ENCODE data around the gene CA10. TPM values are rescaled to one million over a fixed set of nuclear protein-coding genes. Genes with fewer than 3 reads are reported as not detected.

CA10 gene
- total and polyA plus RNA-seq, 4 donors, result 30.0 to 130 (median 99.2) TPM

- Histone ChIP-seq H3K9me3 (ENCODE audit: control insufficient read depth, insufficient read depth, low read length) (no peaks in the 10 kb centered on the region), H3K27ac (ENCODE audit: low read depth, low read length) (no peak overlapping the region), H3K4me1 (ENCODE audit: control insufficient read depth, insufficient read depth, low read length) (no peaks in the 10 kb centered on the region), H3K4me3 (ENCODE audit: low read depth, low read length) (no peak overlapping the region), H3K27me3 (ENCODE audit: control insufficient read depth, insufficient read depth, low read length) (peaks cover 5% of the 10 kb centered on the region), H3K36me3 (ENCODE audit: control insufficient read depth, insufficient read depth, low read length) (no peaks in the 10 kb centered on the region)
- DNase-seq (ENCODE audit: low read depth in 4 of 6, low spot score in 6 of 6), result no peak
These were observed 417.1 kb downstream of the CA10 start for GRCh38 chr17:51741458-51741857.

DNA sequence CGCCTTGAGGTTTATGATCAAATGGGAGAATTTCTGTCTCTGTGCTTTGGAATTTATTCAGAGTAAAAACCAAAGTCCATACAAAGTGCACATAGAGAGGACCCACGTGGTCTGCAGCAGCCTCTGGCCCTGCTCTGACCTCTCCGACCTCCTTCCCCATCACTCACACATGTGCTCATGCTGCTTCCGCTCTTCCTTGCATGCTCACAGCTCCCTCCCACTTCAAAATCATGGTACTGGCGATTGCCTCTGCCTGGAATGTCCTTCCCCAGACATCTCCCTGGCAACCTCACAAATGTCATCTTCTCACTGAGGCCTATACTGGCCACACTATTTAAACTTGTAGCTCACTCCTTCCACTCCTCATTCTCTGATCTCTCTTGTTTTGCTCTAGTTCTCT is 418.0 kb downstream of the CA10 start:
- no peak for DNase-seq (ENCODE audit: low read depth in 4 of 6, low spot score in 6 of 6)
- H3K27ac ChIP-seq (ENCODE audit: low read depth, low read length), result no peak overlapping the region
- H3K27me3 ChIP-seq (ENCODE audit: control insufficient read depth, insufficient read depth, low read length), result peaks cover 5% of the 10 kb centered on the region
- H3K4me1 ChIP-seq (ENCODE audit: control insufficient read depth, insufficient read depth, low read length), result no peaks in the 10 kb centered on the region
- 50% methylated on average over 4 of the region's 5 CpGs for WGBS (ENCODE audit: insufficient coverage)
- no peaks in the 10 kb centered on the region for H3K36me3 ChIP-seq (ENCODE audit: control insufficient read depth, insufficient read depth, low read length)
- no peak overlapping the region for H3K4me3 ChIP-seq (ENCODE audit: low read depth, low read length)
- no peaks in the 10 kb centered on the region for H3K9me3 ChIP-seq (ENCODE audit: control insufficient read depth, insufficient read depth, low read length)

DNA sequence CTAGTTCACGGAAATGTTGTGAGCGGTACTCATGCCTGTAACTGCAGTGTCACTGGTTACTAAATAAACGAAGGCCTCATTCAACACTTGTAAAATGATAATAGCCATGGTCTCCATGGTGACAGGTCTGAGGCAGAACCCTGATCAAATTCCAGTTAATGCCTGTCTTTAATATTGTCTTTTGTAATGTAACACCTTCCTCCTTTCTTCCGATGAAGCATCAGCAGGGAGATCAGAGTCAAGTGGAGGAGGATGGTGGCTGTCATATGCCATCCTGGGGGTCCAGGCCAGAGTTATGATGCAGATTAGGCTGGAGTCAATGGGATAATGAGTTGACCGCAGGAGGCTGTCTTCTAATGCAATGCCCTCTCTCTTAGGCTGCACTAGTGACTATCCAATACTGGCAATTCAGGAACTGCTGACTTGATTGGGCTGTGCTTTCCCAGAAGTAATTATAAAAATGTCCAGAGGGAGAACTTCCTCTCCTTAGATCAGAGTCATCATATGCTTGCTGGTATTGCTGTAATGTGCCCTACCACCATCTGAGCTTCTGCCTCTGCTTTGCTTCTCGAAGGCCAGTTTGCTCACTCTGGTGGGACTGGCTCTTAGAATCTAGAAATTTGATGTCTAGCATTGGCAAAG is 419.1 kb downstream of the CA10 start:
- peak in 1 of 6 donors; percentile 66 for DNase-seq (ENCODE audit: low read depth in 4 of 6, low spot score in 6 of 6)
- Histone ChIP-seq H3K36me3 (ENCODE audit: control insufficient read depth, insufficient read depth, low read length) (no peaks in the 10 kb centered on the region), H3K27me3 (ENCODE audit: control insufficient read depth, insufficient read depth, low read length) (no peaks in the 10 kb centered on the region), H3K4me1 (ENCODE audit: control insufficient read depth, insufficient read depth, low read length) (no peaks in the 10 kb centered on the region), H3K27ac (ENCODE audit: low read depth, low read length) (no peak overlapping the region), H3K9me3 (ENCODE audit: control insufficient read depth, insufficient read depth, low read length) (no peaks in the 10 kb centered on the region), H3K4me3 (ENCODE audit: low read depth, low read length) (no peak overlapping the region)
- WGBS (ENCODE audit: insufficient coverage), result 77% methylated on average over 3 of the region's 6 CpGs

- Histone ChIP-seq H3K36me3 (ENCODE audit: control insufficient read depth, insufficient read depth, low read length) (no peaks in the 10 kb centered on the region), H3K27me3 (ENCODE audit: control insufficient read depth, insufficient read depth, low read length) (no peaks in the 10 kb centered on the region), H3K4me1 (ENCODE audit: control insufficient read depth, insufficient read depth, low read length) (peaks cover 3% of the 10 kb centered on the region), H3K4me3 (ENCODE audit: low read depth, low read length) (no peak overlapping the region), H3K27ac (ENCODE audit: low read depth, low read length) (no peak overlapping the region), H3K9me3 (ENCODE audit: control insufficient read depth, insufficient read depth, low read length) (no peaks in the 10 kb centered on the region)
- WGBS (ENCODE audit: insufficient coverage), result no CpG with 5 or more reads among the region's 2 CpGs
- DNase-seq (ENCODE audit: low read depth in 4 of 6, low spot score in 6 of 6), result peak in 1 of 6 donors; percentile 72
These were observed 422.2 kb downstream of the CA10 start for GRCh38 chr17:51736356-51736755.

GRCh38 chr17:51734976-51735375 is 423.5 kb downstream of the CA10 start:
- Histone ChIP-seq H3K4me1 (ENCODE audit: control insufficient read depth, insufficient read depth, low read length) (peaks cover 3% of the 10 kb centered on the region), H3K4me3 (ENCODE audit: low read depth, low read length) (no peak overlapping the region), H3K27me3 (ENCODE audit: control insufficient read depth, insufficient read depth, low read length) (no peaks in the 10 kb centered on the region), H3K27ac (ENCODE audit: low read depth, low read length) (no peak overlapping the region), H3K36me3 (ENCODE audit: control insufficient read depth, insufficient read depth, low read length) (no peaks in the 10 kb centered on the region), H3K9me3 (ENCODE audit: control insufficient read depth, insufficient read depth, low read length) (no peaks in the 10 kb centered on the region)
- DNase-seq (ENCODE audit: low read depth in 4 of 6, low spot score in 6 of 6), result no peak
- no CpG with 5 or more reads among the region's 2 CpGs for WGBS (ENCODE audit: insufficient coverage)

DNA sequence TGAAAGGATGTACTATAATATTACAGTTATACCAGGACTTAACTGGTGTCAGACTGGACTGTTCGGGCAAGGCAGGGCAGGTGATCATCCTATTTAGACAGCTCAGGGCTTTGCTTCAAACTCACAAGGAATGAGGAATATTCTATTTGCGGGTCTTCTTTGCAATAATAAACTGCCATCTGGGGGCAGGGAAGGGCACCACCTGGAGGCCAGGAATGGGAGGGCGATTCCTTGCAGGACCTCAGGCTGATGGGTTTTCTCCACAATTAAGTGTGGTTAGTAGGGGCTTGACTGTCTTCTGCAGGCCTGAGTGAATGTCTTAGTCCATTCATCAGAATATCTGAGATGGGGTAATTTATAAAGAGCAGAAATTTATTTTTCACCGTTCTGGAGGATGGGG is 424.1 kb downstream of the CA10 start:
- no peaks in the 10 kb centered on the region for H3K27me3 ChIP-seq (ENCODE audit: control insufficient read depth, insufficient read depth, low read length)
- no peak overlapping the region for H3K4me3 ChIP-seq (ENCODE audit: low read depth, low read length)
- 79% methylated on average over 3 of the region's 4 CpGs for WGBS (ENCODE audit: insufficient coverage)
- H3K36me3 ChIP-seq (ENCODE audit: control insufficient read depth, insufficient read depth, low read length), result no peaks in the 10 kb centered on the region
- H3K9me3 ChIP-seq (ENCODE audit: control insufficient read depth, insufficient read depth, low read length), result no peaks in the 10 kb centered on the region
- no peak overlapping the region for H3K27ac ChIP-seq (ENCODE audit: low read depth, low read length)
- DNase-seq (ENCODE audit: low read depth in 4 of 6, low spot score in 6 of 6), result no peak
- H3K4me1 ChIP-seq (ENCODE audit: control insufficient read depth, insufficient read depth, low read length), result peaks cover 3% of the 10 kb centered on the region

- Histone ChIP-seq H3K27ac (ENCODE audit: low read depth, low read length) (no peak overlapping the region), H3K9me3 (ENCODE audit: control insufficient read depth, insufficient read depth, low read length) (no peaks in the 10 kb centered on the region), H3K4me1 (ENCODE audit: control insufficient read depth, insufficient read depth, low read length) (peaks cover 3% of the 10 kb centered on the region), H3K36me3 (ENCODE audit: control insufficient read depth, insufficient read depth, low read length) (no peaks in the 10 kb centered on the region), H3K27me3 (ENCODE audit: control insufficient read depth, insufficient read depth, low read length) (no peaks in the 10 kb centered on the region), H3K4me3 (ENCODE audit: low read depth, low read length) (no peak overlapping the region)
- peak in 2 of 6 donors; percentile 37 to 74 for DNase-seq (ENCODE audit: low read depth in 4 of 6, low spot score in 6 of 6)
- WGBS (ENCODE audit: insufficient coverage), result 40% methylated on average over 2 of the region's 6 CpGs
These were observed 425.3 kb downstream of the CA10 start for GRCh38 chr17:51733166-51733565.

DNA sequence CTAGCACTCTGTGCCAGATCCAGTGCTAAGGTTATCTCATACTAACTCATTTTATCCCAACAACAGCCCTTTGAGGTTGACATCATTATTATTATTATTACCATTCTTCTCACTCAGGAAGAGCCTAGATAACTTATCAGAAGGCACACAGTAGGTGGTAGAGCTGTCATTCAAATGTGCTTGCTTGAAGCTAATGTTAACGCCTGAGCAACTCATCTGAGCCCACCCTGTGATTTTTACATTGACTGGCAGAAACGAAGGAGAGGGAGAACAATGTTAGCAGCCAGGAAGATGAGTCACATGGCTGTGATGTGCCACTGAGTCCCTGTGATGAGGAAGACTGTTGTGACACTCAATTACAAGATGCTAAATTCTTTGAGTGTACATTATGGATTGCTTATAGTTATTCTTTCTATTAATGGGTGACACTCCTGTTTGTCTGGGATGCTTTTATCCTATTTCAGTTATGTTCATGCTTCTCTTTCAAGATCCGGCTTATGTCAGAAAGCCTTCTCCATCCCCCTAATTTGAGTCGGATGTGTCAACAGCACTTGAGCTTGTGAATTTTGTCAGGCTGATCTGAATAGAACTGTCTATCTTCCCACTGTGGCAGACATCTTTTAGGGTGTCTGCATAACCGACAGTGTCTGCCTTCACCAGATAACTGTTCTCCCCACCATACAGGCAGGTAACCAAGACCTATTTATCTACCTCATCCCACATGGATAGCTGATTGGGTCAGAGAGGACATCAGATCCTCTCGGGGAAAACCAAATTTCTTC is 426.4 kb downstream of the CA10 start:
- WGBS (ENCODE audit: insufficient coverage), result 79% methylated on average over 4 of the region's 6 CpGs

GRCh38 chr17:51730303-51731050 is 428.0 kb downstream of the CA10 start:
- Histone ChIP-seq H3K36me3 (ENCODE audit: control insufficient read depth, insufficient read depth, low read length) (no peaks in the 10 kb centered on the region), H3K27me3 (ENCODE audit: control insufficient read depth, insufficient read depth, low read length) (no peaks in the 10 kb centered on the region), H3K9me3 (ENCODE audit: control insufficient read depth, insufficient read depth, low read length) (no peaks in the 10 kb centered on the region), H3K4me3 (ENCODE audit: low read depth, low read length) (no peak overlapping the region), H3K4me1 (ENCODE audit: control insufficient read depth, insufficient read depth, low read length) (peaks cover 3% of the 10 kb centered on the region), H3K27ac (ENCODE audit: low read depth, low read length) (no peak overlapping the region)
- 71% methylated on average over 3 of the region's 4 CpGs for WGBS (ENCODE audit: insufficient coverage)
- no peak for DNase-seq (ENCODE audit: low read depth in 4 of 6, low spot score in 6 of 6)

More for the DNA sequence above, 426.4 kb downstream of the CA10 start:
- Histone ChIP-seq H3K36me3 (ENCODE audit: control insufficient read depth, insufficient read depth, low read length) (no peaks in the 10 kb centered on the region), H3K9me3 (ENCODE audit: control insufficient read depth, insufficient read depth, low read length) (no peaks in the 10 kb centered on the region), H3K4me1 (ENCODE audit: control insufficient read depth, insufficient read depth, low read length) (peaks cover 3% of the 10 kb centered on the region), H3K27ac (ENCODE audit: low read depth, low read length) (no peak overlapping the region), H3K4me3 (ENCODE audit: low read depth, low read length) (no peak overlapping the region), H3K27me3 (ENCODE audit: control insufficient read depth, insufficient read depth, low read length) (no peaks in the 10 kb centered on the region)
- DNase-seq (ENCODE audit: low read depth in 4 of 6, low spot score in 6 of 6), result no peak
